ENCODE data around the gene SFRP5. TPM values are rescaled to one million over a fixed set of nuclear protein-coding genes. Genes with fewer than 3 reads are reported as not detected.

The SFRP5 gene
- total and polyA plus RNA-seq, 4 donors = 3.6 to 15.1 (median 6.5) TPM

DNA sequence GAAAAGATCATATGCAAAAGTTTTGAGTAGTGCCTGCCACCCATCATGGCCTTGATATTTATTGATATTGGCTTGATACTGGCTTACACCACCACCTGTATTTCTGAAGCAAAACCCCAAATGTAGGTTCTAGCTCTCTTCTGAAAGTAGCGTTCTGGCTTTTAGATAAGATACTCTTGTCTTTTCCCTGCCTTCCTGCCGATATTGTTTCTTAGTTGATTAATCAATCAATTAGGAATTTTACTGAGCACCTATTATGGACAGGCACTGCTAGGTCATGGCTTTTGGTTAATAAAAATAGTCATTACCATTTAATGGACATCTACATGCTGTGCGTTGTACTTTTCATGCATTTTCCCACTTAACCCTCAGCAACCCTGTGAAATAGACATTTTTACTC, 7.9 kb downstream of the SFRP5 start:
- Histone ChIP-seq H3K9me3 (ENCODE audit: control insufficient read depth in 4 of 4, low read length in 3 of 4) (no peaks in the 10 kb centered on the region), H3K9ac (ENCODE audit: low read depth in 1 of 2, low read length in 2 of 2) (no peak overlapping the region), H3K27ac (ENCODE audit: low read depth in 1 of 2, low read length in 2 of 2) (no peak overlapping the region), H3K4me3 (ENCODE audit: low read depth in 1 of 3, low read length in 3 of 3) (no peak overlapping the region), H3K27me3 (ENCODE audit: control insufficient read depth in 4 of 4, insufficient read depth in 4 of 4, low read length in 3 of 4) (no peaks in the 10 kb centered on the region), H3K4me1 (ENCODE audit: control insufficient read depth in 4 of 4, insufficient read depth in 4 of 4, low read length in 3 of 4) (no peaks in the 10 kb centered on the region), H3K36me3 (ENCODE audit: control insufficient read depth in 4 of 4, insufficient read depth in 3 of 4, low read depth in 1 of 4, low read length in 3 of 4) (peaks cover 8 to 21% (median 12%) of the 10 kb centered on the region in 4 donors)
- DNase-seq (ENCODE audit: low spot score) = no peak
- 95% methylated on average over 3 of the region's 3 CpGs for WGBS
- TF ChIP-seq FOXA1 (IDR thresholded peaks at IDR 0.05) = no peak
- TF ChIP-seq ATF3 (IDR thresholded peaks at IDR 0.05) = no peak
- TF ChIP-seq CTCF (IDR thresholded peaks at IDR 0.05; ENCODE audit: low read depth, low read length, missing input control) = no peak
- TF ChIP-seq GABPA (IDR thresholded peaks at IDR 0.05 in 1 of 2, conservative IDR thresholded peaks at IDR 0.05 in 1 of 2) = no peak
- TF ChIP-seq TAF1 (conservative IDR thresholded peaks at IDR 0.05) = no peak
- TF ChIP-seq HNF4A (conservative IDR thresholded peaks at IDR 0.05) = no peak
- no peak for TF ChIP-seq HNF4G (IDR thresholded peaks at IDR 0.05)
- TF ChIP-seq REST (IDR thresholded peaks at IDR 0.05) = no peak
- TF ChIP-seq FOXA2 (IDR thresholded peaks at IDR 0.05) = no peak
- no peak for TF ChIP-seq RXRA (IDR thresholded peaks at IDR 0.05)
- no peak for TF ChIP-seq JUND (IDR thresholded peaks at IDR 0.05)
- no peak for TF ChIP-seq RAD21 (IDR thresholded peaks at IDR 0.05)
- no peak for TF ChIP-seq EGR1 (IDR thresholded peaks at IDR 0.05; ENCODE audit: low read depth in 2 of 2)

DNA sequence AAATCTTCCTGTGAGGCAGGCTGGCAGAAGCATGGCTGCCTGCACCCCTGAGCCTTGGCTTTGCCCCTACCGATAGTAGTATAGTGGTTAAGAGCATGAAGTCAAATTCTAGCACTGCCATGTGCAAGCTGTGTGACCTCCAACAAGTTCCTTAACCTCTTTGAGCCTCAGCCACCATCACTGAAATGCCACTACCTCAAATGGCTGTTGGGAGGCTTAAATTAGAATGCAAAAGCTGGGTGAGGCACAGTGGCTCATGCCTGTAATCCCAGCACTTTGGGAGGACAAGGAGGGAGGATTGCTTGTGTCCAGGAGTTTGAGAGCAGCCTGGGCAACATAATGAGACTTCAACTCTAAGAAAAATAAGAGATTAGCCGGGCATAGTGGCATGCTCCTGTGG, 8.4 kb downstream of the SFRP5 start:
- no peak for DNase-seq (ENCODE audit: low spot score)
- H3K9me3 ChIP-seq (ENCODE audit: control insufficient read depth in 4 of 4, low read length in 3 of 4) = no peaks in the 10 kb centered on the region
- H3K4me3 ChIP-seq (ENCODE audit: low read depth in 1 of 3, low read length in 3 of 3) = no peak overlapping the region
- peaks cover 8 to 21% (median 13%) of the 10 kb centered on the region in 4 donors for H3K36me3 ChIP-seq (ENCODE audit: control insufficient read depth in 4 of 4, insufficient read depth in 3 of 4, low read depth in 1 of 4, low read length in 3 of 4)
- H3K27ac ChIP-seq (ENCODE audit: low read depth in 1 of 2, low read length in 2 of 2) = no peak overlapping the region
- H3K9ac ChIP-seq (ENCODE audit: low read depth in 1 of 2, low read length in 2 of 2) = no peak overlapping the region
- H3K4me1 ChIP-seq (ENCODE audit: control insufficient read depth in 4 of 4, insufficient read depth in 4 of 4, low read length in 3 of 4) = no peaks in the 10 kb centered on the region
- no peaks in the 10 kb centered on the region for H3K27me3 ChIP-seq (ENCODE audit: control insufficient read depth in 4 of 4, insufficient read depth in 4 of 4, low read length in 3 of 4)
- WGBS = 95% methylated on average over 2 of the region's 2 CpGs
- TF ChIP-seq RAD21 (IDR thresholded peaks at IDR 0.05) (no peak), NR2F2 (IDR thresholded peaks at IDR 0.05) (no peak), JUND (IDR thresholded peaks at IDR 0.05) (no peak), REST (IDR thresholded peaks at IDR 0.05) (no peak), SP1 (IDR thresholded peaks at IDR 0.05) (no peak), RXRA (IDR thresholded peaks at IDR 0.05) (no peak), CTCF (IDR thresholded peaks at IDR 0.05; ENCODE audit: low read depth, low read length, missing input control) (no peak), EGR1 (IDR thresholded peaks at IDR 0.05; ENCODE audit: low read depth in 2 of 2) (no peak), FOXA2 (IDR thresholded peaks at IDR 0.05) (no peak), HNF4A (conservative IDR thresholded peaks at IDR 0.05) (no peak), YY1 (IDR thresholded peaks at IDR 0.05) (no peak), MAX (IDR thresholded peaks at IDR 0.05) (no peak), FOXA1 (IDR thresholded peaks at IDR 0.05) (no peak), ZBTB33 (IDR thresholded peaks at IDR 0.05) (no peak), ATF3 (IDR thresholded peaks at IDR 0.05) (no peak)
